K562 (cell line): ENCODE results near the gene C2CD4C.

ENCODE experiments used
- BDP1 ChIP-seq: IDR thresholded peaks from 3 replicates; pipeline ENCODE4 v1.6.1; 2011; ENCODE audit not compliant: insufficient read length, insufficient read depth
- EP300 ChIP-seq: IDR thresholded peaks from 2 replicates; pipeline ENCODE4 v1.6.1; 2012; ENCODE audit warnings: low read length, improper control_type of control experiment
- JUN ChIP-seq, 2 experiments: sonication (generic) in 1 of 2; formaldehyde crosslinking in 1 of 2; IDR thresholded peaks; 2 replicates each; pipeline versions ENCODE4 v1.6.1 to v1.8.0; 2012 to 2022; ENCODE audit warnings: borderline replicate concordance in 2 of 2, mild to moderate bottlenecking in 2 of 2, improper control_type of control experiment in 1 of 2, low read depth in 1 of 2, low read length in 1 of 2, missing genetic modification reagents in 1 of 2
- MXI1 ChIP-seq: IDR thresholded peaks from 2 replicates; pipeline ENCODE4 v1.6.1; 2011; ENCODE audit warnings: low read depth, mild to moderate bottlenecking, improper control_type of control experiment, low read length
- NR1H2 ChIP-seq: sonication (generic); formaldehyde crosslinking; IDR thresholded peaks from 2 replicates; pipeline ENCODE4 v1.4.0; 2020; ENCODE audit warnings: mild to moderate bottlenecking, missing genetic modification reagents
- PHB2 ChIP-seq: fragments of 450-650 bp; IDR thresholded peaks from 2 replicates; pipeline ENCODE4 v1.6.1; 2017; ENCODE audit warnings: low read depth
- POLR2A ChIP-seq: fragments of 450-650 bp; conservative IDR thresholded peaks from 2 replicates; pipeline ENCODE4 v1.6.1; 2016
- ZNF197 ChIP-seq: fragments of 200-800 bp; sonication (Bioruptor generic); IDR thresholded peaks from 2 replicates; pipeline ENCODE4 v1.6.1; 2016; ENCODE audit warnings: low read depth, missing genetic modification characterization, missing compliant biosample characterization
- ZNF830 ChIP-seq: fragments of 250-450 bp; sonication (Bioruptor Pico); IDR thresholded peaks from 2 replicates; pipeline ENCODE4 v1.5.0; 2021; ENCODE audit warnings: mild to moderate bottlenecking
- TF ChIP-seq, protein P1 (sequence below): sonication (generic); formaldehyde crosslinking; IDR thresholded peaks from 2 replicates; pipeline ENCODE4 v1.5.0; 2020; ENCODE audit warnings: missing genetic modification reagents
- TF ChIP-seq, protein P2 (sequence below): fragments of 450-650 bp; formaldehyde crosslinking; IDR thresholded peaks from 2 replicates; pipeline ENCODE4 v1.4.0; 2020; ENCODE audit warnings: mild to moderate bottlenecking, moderate library complexity

DNA sequence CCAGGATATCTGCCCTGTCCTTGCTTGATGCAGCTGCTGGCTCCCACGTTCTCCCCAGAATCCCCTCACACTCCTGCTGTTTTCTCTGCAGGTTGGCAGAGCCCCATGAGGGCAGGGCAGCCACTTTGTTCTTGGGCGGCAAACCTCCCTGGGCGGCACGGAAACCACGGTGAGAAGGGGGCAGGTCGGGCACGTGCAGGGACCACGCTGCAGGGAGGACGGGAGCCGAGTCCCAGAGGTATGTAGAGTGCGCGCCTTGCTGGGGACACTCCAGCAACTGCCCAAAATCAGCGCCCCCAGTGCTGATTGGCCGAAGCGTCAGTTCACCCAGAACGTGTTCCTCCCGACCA is 34.1 kb downstream of the C2CD4C start:
- TF ChIP-seq ZNF830 (CRISPR knock-in tag) = no peak
- TF ChIP-seq MXI1 = no peak
- TF ChIP-seq POLR2A = no peak
- no peak for TF ChIP-seq BDP1
- TF ChIP-seq JUN (IDR thresholded peaks at IDR 0.05; ENCODE audit: borderline replicate concordance, low read depth, low read length) = no peak
- no peak for TF ChIP-seq JUN (CRISPR knock-in tag; IDR thresholded peaks at IDR 0.05; ENCODE audit: borderline replicate concordance)
- TF ChIP-seq EP300 = no peak
- TF ChIP-seq, protein P1, sequence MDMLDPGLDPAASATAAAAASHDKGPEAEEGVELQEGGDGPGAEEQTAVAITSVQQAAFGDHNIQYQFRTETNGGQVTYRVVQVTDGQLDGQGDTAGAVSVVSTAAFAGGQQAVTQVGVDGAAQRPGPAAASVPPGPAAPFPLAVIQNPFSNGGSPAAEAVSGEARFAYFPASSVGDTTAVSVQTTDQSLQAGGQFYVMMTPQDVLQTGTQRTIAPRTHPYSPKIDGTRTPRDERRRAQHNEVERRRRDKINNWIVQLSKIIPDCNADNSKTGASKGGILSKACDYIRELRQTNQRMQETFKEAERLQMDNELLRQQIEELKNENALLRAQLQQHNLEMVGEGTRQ = no peak
- no peak for TF ChIP-seq NR1H2 (CRISPR knock-in tag)
- TF ChIP-seq, protein P2, sequence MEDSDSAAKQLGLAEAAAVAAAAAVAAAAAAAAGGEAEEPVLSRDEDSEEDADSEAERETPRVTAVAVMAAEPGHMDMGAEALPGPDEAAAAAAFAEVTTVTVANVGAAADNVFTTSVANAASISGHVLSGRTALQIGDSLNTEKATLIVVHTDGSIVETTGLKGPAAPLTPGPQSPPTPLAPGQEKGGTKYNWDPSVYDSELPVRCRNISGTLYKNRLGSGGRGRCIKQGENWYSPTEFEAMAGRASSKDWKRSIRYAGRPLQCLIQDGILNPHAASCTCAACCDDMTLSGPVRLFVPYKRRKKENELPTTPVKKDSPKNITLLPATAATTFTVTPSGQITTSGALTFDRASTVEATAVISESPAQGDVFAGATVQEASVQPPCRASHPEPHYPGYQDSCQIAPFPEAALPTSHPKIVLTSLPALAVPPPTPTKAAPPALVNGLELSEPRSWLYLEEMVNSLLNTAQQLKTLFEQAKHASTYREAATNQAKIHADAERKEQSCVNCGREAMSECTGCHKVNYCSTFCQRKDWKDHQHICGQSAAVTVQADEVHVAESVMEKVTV = no peak
- no peak for TF ChIP-seq PHB2
- no peak for TF ChIP-seq ZNF197 (CRISPR knock-in tag)
